ENCODE data around the gene ARF3.

- TF ChIP-seq YY1 (IDR thresholded peaks at IDR 0.05; ENCODE audit: insufficient read depth, insufficient read length) (no peak), SUZ12 (IDR thresholded peaks at IDR 0.05; ENCODE audit: extremely low read depth, insufficient read depth, insufficient read length) (no peak), ZNF274 (IDR thresholded peaks at IDR 0.05; ENCODE audit: low read depth, low read length) (no peak)
These were observed 29.5 kb upstream of the ARF3 start for GRCh38 chr12:48986720-48987291.

Data from NT2/D1 (cell line).